HepG2 (cell line): ENCODE results near the gene ZCCHC24. TPM values are rescaled to one million over a fixed set of nuclear protein-coding genes. Genes with fewer than 3 reads are reported as not detected.
A peak's percentile ranks its signal among the peaks of the same experiment; 100 is the strongest.

Experiments
- ATAC-seq: fragments of 200-7000 bp; cut with Tn5 transposase; 3 replicates; pipeline ENCODE4 v1.9.1; 2020; ENCODE audit warnings: mild to moderate bottlenecking, moderate library complexity
- BruUV-seq: library from RNA; stranded (reverse); fragments of 400-500 nt; replicated peaks from 2 replicates; lab custom pipeline; 2021; lab: Mats Ljungman, UMichigan
- CTCF ChIA-PET: fragments of 300-600 bp; formaldehyde crosslinking; extraction: SDS; loops from one replicate; lab custom pipeline; 2021; ENCODE audit warnings: low total read pairs, inconsistent platforms, low intra/inter-chr PET ratio; lab: Yijun Ruan, JAX
- POLR2A ChIA-PET: fragments of 350-600 bp; sonication (Branson Sonifier 250); formaldehyde crosslinking; loops from one replicate; lab custom pipeline; 2020; ENCODE audit warnings: antibody characterized with exemption, inconsistent platforms; lab: Yijun Ruan, JAX
- DNase-seq: peaks from one replicate; pipeline ENCODE4 v3.0.0-alpha.2; 2015; ENCODE audit warnings: low spot score
- FAIRE-seq: peaks from 3 replicates; lab custom pipeline; 2011; peaks lifted over from hg19 to GRCh38; lab: Jason Lieb, UNC
- H2AFZ ChIP-seq: one replicate; pipeline ENCODE4 v1.6.1; 2011; ENCODE audit warnings: low read length, inconsistent platforms
- H3K27ac ChIP-seq: fragments of 300-600 bp; 3 replicates; pipeline ENCODE4 v1.8.0; 2011; ENCODE audit warnings: mixed run types, mild to moderate bottlenecking, mixed read lengths, low read length, inconsistent platforms; ENCODE audit not compliant: insufficient read depth; ENCODE audit errors: extremely low read length
- H3K27me3 ChIP-seq, 2 experiments: fragments of 200-600 bp in 1 of 2; 2 replicates in 1 of 2; 3 replicates in 1 of 2; pipeline versions ENCODE4 v1.6.0 to v1.8.0; 2011; ENCODE audit warnings: low read length in 2 of 2, mild to moderate bottlenecking in 2 of 2, moderate library complexity in 2 of 2, inconsistent platforms in 1 of 2; ENCODE audit not compliant: insufficient read depth in 2 of 2, control insufficient read depth in 1 of 2
- H3K36me3 ChIP-seq, 2 experiments: fragments of 200-600 bp in 1 of 2; replicated peaks in 1 of 2; 2 replicates in 1 of 2; 3 replicates in 1 of 2; pipeline versions ENCODE4 v1.5.1 to v1.8.0; 2011; ENCODE audit warnings: low read length in 2 of 2, inconsistent platforms in 1 of 2; ENCODE audit not compliant: insufficient read depth in 2 of 2, control insufficient read depth in 1 of 2
- H3K4me1 ChIP-seq: 2 replicates; pipeline ENCODE4 v1.5.1; 2012; ENCODE audit warnings: low read length, inconsistent platforms; ENCODE audit not compliant: insufficient read depth
- H3K4me2 ChIP-seq: 2 replicates; pipeline ENCODE4 v1.6.0; 2011; ENCODE audit warnings: low read depth, low read length, inconsistent platforms
- H3K4me3 ChIP-seq, 3 experiments: fragments of 200-600 bp in 1 of 3; sonication (generic), shearing (Covaris generic) in 1 of 3; replicated peaks in 1 of 3; 2 replicates each; pipeline ENCODE4 v1.5.1; 2011 to 2016; ENCODE audit warnings: low read length in 3 of 3, inconsistent platforms in 2 of 3, low read depth in 2 of 3, mild to moderate bottlenecking in 2 of 3, control low read depth in 1 of 3, mixed read lengths in 1 of 3; ENCODE audit not compliant: insufficient read depth in 1 of 3
- H3K79me2 ChIP-seq: one replicate; pipeline ENCODE4 v1.6.1; 2011; ENCODE audit warnings: low read length, inconsistent platforms; ENCODE audit not compliant: insufficient read depth
- H3K9ac ChIP-seq: 2 replicates; pipeline ENCODE4 v1.6.0; 2011; ENCODE audit warnings: mild to moderate bottlenecking, low read depth, low read length, inconsistent platforms; ENCODE audit not compliant: insufficient read depth
- H3K9me3 ChIP-seq: 2 replicates; pipeline ENCODE4 v1.5.1; 2012; ENCODE audit warnings: mild to moderate bottlenecking, low read length
- H4K20me1 ChIP-seq: 2 replicates; pipeline ENCODE4 v1.6.0; 2011; ENCODE audit warnings: inconsistent platforms, mild to moderate bottlenecking, low read length, moderate library complexity; ENCODE audit not compliant: insufficient read depth
- AKAP8 ChIP-seq: sonication (generic); formaldehyde crosslinking; IDR thresholded peaks from 2 replicates; pipeline ENCODE4 v1.5.1; 2020; ENCODE audit warnings: mild to moderate bottlenecking, missing genetic modification reagents
- ASH2L ChIP-seq: fragments of 300-600, 200-600 bp; sonication (generic); IDR thresholded peaks from 2 replicates; pipeline ENCODE4 v1.7.0; 2017; ENCODE audit warnings: low read depth, mild to moderate bottlenecking, moderate library complexity, mixed read lengths, low read length; ENCODE audit not compliant: insufficient read length
- CEBPG ChIP-seq: IDR thresholded peaks from 2 replicates; pipeline ENCODE4 v1.6.1; 2016
- FLYWCH1 ChIP-seq: sonication (generic); formaldehyde crosslinking; IDR thresholded peaks from 2 replicates; pipeline ENCODE4 v1.8.1; 2023; ENCODE audit warnings: mild to moderate bottlenecking, missing genetic modification reagents
- KMT2B ChIP-seq: IDR thresholded peaks from 2 replicates; pipeline ENCODE4 v1.6.1; 2016; ENCODE audit warnings: missing genetic modification reagents, missing compliant biosample characterization
- MAFK ChIP-seq, 2 experiments: IDR thresholded peaks in 1 of 2; conservative IDR thresholded peaks in 1 of 2; 2 replicates each; pipeline ENCODE4 v1.6.1; 2011; ENCODE audit warnings: improper control_type of control experiment in 2 of 2, low read length in 2 of 2
- MTA3 ChIP-seq: sonication (generic); formaldehyde crosslinking; IDR thresholded peaks from 2 replicates; pipeline ENCODE4 v1.4.0; 2020; ENCODE audit warnings: missing genetic modification reagents
- NKX3-1 ChIP-seq: sonication (generic); formaldehyde crosslinking; IDR thresholded peaks from 2 replicates; pipeline ENCODE4 v1.5.0; 2020; ENCODE audit warnings: missing genetic modification reagents
- PAF1 ChIP-seq: IDR thresholded peaks from 2 replicates; pipeline ENCODE4 v1.6.1; 2016; ENCODE audit warnings: missing genetic modification reagents, missing compliant biosample characterization
- RBAK ChIP-seq: sonication (generic); formaldehyde crosslinking; IDR thresholded peaks from 2 replicates; pipeline ENCODE4 v1.5.1; 2020; ENCODE audit warnings: mild to moderate bottlenecking, missing genetic modification reagents
- SALL2 ChIP-seq: sonication (generic); formaldehyde crosslinking; IDR thresholded peaks from 2 replicates; pipeline ENCODE4 v1.8.1; 2023; ENCODE audit warnings: mild to moderate bottlenecking, missing genetic modification reagents, inconsistent platforms
- SMC3 ChIP-seq: IDR thresholded peaks from 2 replicates; pipeline ENCODE4 v1.6.1; 2011; ENCODE audit warnings: low read length, improper control_type of control experiment
- ZFP36L2 ChIP-seq: sonication (generic); formaldehyde crosslinking; IDR thresholded peaks from 2 replicates; pipeline ENCODE4 v1.4.0; 2020; ENCODE audit warnings: missing genetic modification reagents
- ZMAT3 ChIP-seq: sonication (generic); formaldehyde crosslinking; conservative IDR thresholded peaks from 2 replicates; pipeline ENCODE4 v1.7.0; 2021; ENCODE audit warnings: missing genetic modification reagents
- ZNF251 ChIP-seq: sonication (generic); formaldehyde crosslinking; IDR thresholded peaks from 2 replicates; pipeline ENCODE4 v1.9.0; 2021; ENCODE audit warnings: mild to moderate bottlenecking, missing genetic modification reagents
- ZNF264 ChIP-seq: sonication (generic); formaldehyde crosslinking; IDR thresholded peaks from 2 replicates; pipeline ENCODE4 v1.4.0; 2020; ENCODE audit warnings: missing genetic modification reagents
- ZNF317 ChIP-seq: sonication (generic); formaldehyde crosslinking; IDR thresholded peaks from 2 replicates; pipeline ENCODE4 v1.5.0; 2020; ENCODE audit warnings: mild to moderate bottlenecking, missing genetic modification reagents
- ZNF430 ChIP-seq: sonication (generic); formaldehyde crosslinking; IDR thresholded peaks from 2 replicates; pipeline ENCODE4 v1.9.0; 2021; ENCODE audit warnings: mild to moderate bottlenecking, missing genetic modification reagents
- ZNF546 ChIP-seq: sonication (generic); formaldehyde crosslinking; conservative IDR thresholded peaks from 2 replicates; pipeline ENCODE4 v1.8.1; 2023; ENCODE audit warnings: mild to moderate bottlenecking, missing genetic modification reagents
- ZNF879 ChIP-seq: sonication (generic); formaldehyde crosslinking; IDR thresholded peaks from 2 replicates; pipeline ENCODE4 v1.8.1; 2023; ENCODE audit warnings: missing genetic modification reagents
- WGBS: methylation state at CpG from one replicate; pipeline ENCODE4 v1.1.6; 2017; ENCODE audit warnings: low lambda C conversion rate; 5-methylcytosine and 5-hydroxymethylcytosine counted together
- in situ Hi-C: cut with HindIII; loops from 2 replicates; pipeline ENCODE4 v1.10.0; 2017; ENCODE audit warnings: low pct_unique_long_range_greater_than_20kb; ENCODE audit not compliant: extremely low pct_ligation_motif_present
- intact Hi-C: fragments of 100-400 bp; cut with micrococcal nuclease; formaldehyde crosslinking; loops from one replicate; pipeline ENCODE4 v1.10.0; 2022; ENCODE audit not compliant: unreplicated experiment
- polyA plus RNA-seq, 8 experiments: library from polyadenylated mRNA; depleted of rRNA in 3 of 8; stranded (reverse) in 7 of 8; unstranded in 1 of 8; fragments of >200 nt; fragmentation: Illumina TruSeq in 4 of 8; extraction: Trizol in 4 of 8; gene quantifications; 2 replicates each; pipeline versions ENCODE4 v1.2.1 to v1.2.3, GENCODE V29; 2011 to 2016; ENCODE audit warnings: low read depth in 4 of 8, missing spikeins in 1 of 8, mixed read lengths in 1 of 8; ENCODE audit not compliant: insufficient read depth in 1 of 8
- total RNA-seq, 5 experiments: library from RNA; depleted of rRNA; stranded (reverse); fragments of >200 nt; fragmentation: Illumina TruSeq; extraction: Trizol; gene quantifications; 2 replicates each; pipeline ENCODE4 v1.2.3, GENCODE V29; 2016; ENCODE audit warnings: low read depth in 1 of 5
- TF ChIP-seq, protein P1 (sequence below): sonication (generic); formaldehyde crosslinking; IDR thresholded peaks from 2 replicates; pipeline ENCODE4 v1.5.0; 2020; ENCODE audit warnings: mild to moderate bottlenecking, missing genetic modification reagents
- TF ChIP-seq, protein P2 (sequence below): sonication (generic); formaldehyde crosslinking; IDR thresholded peaks from 2 replicates; pipeline ENCODE4 v1.5.1; 2020; ENCODE audit warnings: mild to moderate bottlenecking, missing genetic modification reagents, borderline replicate concordance
- TF ChIP-seq, protein P3 (sequence below): IDR thresholded peaks from 2 replicates; pipeline ENCODE4 v1.6.1; 2016; ENCODE audit warnings: missing biosample characterization, missing genetic modification reagents, low read depth

The ZCCHC24 gene
- total and polyA plus RNA-seq, 2 of the 13 experiments (the other 11 are each of a cell fraction or from before 2014, with no cell fraction given): 3.1 to 7.9 TPM

DNA sequence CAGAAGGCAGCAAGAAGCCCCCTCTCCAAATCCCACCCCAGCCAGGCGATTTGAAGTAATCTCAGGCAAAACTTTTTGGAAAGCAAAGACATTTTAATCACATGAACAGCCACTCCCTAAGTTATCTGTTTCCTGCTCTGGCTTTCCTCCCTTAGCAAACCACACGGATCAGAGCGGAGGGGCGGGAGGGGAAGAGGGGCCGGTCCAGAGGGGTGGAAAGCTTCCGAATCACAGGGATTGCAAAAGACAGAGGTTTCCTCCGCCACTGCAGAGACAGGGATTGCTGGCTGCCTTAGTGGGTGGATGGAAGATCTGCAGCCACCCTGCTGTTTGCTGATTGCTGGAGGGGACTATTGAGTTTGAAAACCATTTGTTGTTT is 41.2 kb downstream of the ZCCHC24 start:
- no peaks in the 10 kb centered on the region for H3K27me3 ChIP-seq
- peak; percentile 66 for DNase-seq
- FAIRE-seq: peak; percentile 86
- H3K9ac ChIP-seq: peak overlapping the region; percentile 57
- H3K36me3 ChIP-seq: no peaks in the 10 kb centered on the region
- 12% methylated on average over 6 of the region's 7 CpGs for WGBS
- H3K4me3 ChIP-seq: peak overlapping the region; percentile 39 to 65 (median 48); a peak in 4 of 6 replicates
- H4K20me1 ChIP-seq: no peaks in the 10 kb centered on the region
- in situ Hi-C loops (no loop called here), intact Hi-C loops (loop anchor here (5.0 kb wide), 1 partner anchor 43 kb away; the partner anchor contains the start of gene ZCCHC24)
- no peak overlapping the region for H2AFZ ChIP-seq
- H3K9me3 ChIP-seq: no peaks in the 10 kb centered on the region
- H3K79me2 ChIP-seq: no peaks in the 10 kb centered on the region
- H3K4me1 ChIP-seq: peaks cover 83% of the 10 kb centered on the region
- H3K4me2 ChIP-seq: peak overlapping the region; percentile 84
- CTCF ChIA-PET: no interaction called here
- H3K27ac ChIP-seq: peak overlapping the region; percentile 27
- no peak for TF ChIP-seq AKAP8
- no peak for TF ChIP-seq ZNF251 (CRISPR knock-in tag)
- no peak for TF ChIP-seq ZNF546 (CRISPR knock-in tag)
- 0 out of 2 replicates have a peak, but pooled peaks have one; percentile 3 for TF ChIP-seq ZNF430
- TF ChIP-seq, protein P1, sequence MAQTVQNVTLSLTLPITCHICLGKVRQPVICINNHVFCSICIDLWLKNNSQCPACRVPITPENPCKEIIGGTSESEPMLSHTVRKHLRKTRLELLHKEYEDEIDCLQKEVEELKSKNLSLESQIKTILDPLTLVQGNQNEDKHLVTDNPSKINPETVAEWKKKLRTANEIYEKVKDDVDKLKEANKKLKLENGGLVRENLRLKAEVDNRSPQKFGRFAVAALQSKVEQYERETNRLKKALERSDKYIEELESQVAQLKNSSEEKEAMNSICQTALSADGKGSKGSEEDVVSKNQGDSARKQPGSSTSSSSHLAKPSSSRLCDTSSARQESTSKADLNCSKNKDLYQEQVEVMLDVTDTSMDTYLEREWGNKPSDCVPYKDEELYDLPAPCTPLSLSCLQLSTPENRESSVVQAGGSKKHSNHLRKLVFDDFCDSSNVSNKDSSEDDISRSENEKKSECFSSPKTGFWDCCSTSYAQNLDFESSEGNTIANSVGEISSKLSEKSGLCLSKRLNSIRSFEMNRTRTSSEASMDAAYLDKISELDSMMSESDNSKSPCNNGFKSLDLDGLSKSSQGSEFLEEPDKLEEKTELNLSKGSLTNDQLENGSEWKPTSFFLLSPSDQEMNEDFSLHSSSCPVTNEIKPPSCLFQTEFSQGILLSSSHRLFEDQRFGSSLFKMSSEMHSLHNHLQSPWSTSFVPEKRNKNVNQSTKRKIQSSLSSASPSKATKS (CRISPR knock-in tag): no peak
- TF ChIP-seq MAFK (conservative IDR thresholded peaks at IDR 0.05 in 1 of 2, IDR thresholded peaks at IDR 0.05 in 1 of 2; ENCODE audit: low read length in 2 of 2): no peak
- peak; percentile 25; the same call in 1 of the 2 replicates for TF ChIP-seq CEBPG
- TF ChIP-seq NKX3-1: no peak
- TF ChIP-seq FLYWCH1 (CRISPR knock-in tag): no peak
- no peak for TF ChIP-seq ZMAT3
- no peak for TF ChIP-seq PAF1 (CRISPR knock-in tag)
- TF ChIP-seq ZNF264 (CRISPR knock-in tag): no peak
- TF ChIP-seq, protein P2, sequence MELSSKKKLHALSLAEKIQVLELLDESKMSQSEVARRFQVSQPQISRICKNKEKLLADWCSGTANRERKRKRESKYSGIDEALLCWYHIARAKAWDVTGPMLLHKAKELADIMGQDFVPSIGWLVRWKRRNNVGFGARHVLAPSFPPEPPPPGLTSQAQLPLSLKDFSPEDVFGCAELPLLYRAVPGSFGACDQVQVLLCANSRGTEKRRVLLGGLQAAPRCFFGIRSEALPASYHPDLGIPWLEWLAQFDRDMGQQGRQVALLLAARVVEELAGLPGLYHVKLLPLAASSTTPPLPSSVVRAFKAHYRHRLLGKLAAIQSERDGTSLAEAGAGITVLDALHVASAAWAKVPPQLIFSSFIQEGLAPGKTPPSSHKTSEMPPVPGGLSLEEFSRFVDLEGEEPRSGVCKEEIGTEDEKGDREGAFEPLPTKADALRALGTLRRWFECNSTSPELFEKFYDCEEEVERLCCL (CRISPR knock-in tag): no peak
- TF ChIP-seq, protein P3, sequence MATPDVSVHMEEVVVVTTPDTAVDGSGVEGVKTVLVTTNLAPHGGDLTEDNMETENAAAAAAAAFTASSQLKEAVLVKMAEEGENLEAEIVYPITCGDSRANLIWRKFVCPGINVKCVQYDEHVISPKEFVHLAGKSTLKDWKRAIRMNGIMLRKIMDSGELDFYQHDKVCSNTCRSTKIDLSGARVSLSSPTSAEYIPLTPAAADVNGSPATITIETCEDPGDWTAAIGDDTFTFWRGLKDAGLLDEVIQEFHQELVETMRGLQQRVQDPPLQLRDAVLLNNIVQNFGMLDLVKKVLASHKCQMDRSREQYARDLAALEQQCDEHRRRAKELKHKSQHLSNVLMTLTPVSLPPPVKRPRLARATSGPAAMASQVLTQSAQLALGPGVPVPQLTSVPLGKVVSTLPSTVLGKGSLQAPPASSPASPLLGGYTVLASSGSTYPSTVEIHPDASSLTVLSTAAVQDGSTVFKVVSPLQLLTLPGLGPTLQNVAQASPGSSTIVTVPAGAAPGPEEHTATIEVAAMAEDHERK (CRISPR knock-in tag): no peak
- no peak for TF ChIP-seq KMT2B
- TF ChIP-seq ZNF879 (CRISPR knock-in tag): no peak
- no peak for TF ChIP-seq SALL2 (CRISPR knock-in tag)
- TF ChIP-seq ZNF317 (CRISPR knock-in tag): peak; percentile 56; the same call in 1 of the 2 replicates
- TF ChIP-seq SMC3: no peak
- TF ChIP-seq ASH2L: peak; percentile 16
- no peak for TF ChIP-seq RBAK (CRISPR knock-in tag)
- TF ChIP-seq ZFP36L2 (CRISPR knock-in tag): no peak
- no peak for TF ChIP-seq MTA3 (CRISPR knock-in tag)
- TF ChIP-seq, all 625 proteins: peak for 4
- no TSS peak for BruUV-seq
- POLR2A ChIA-PET: interaction anchor here (1.3 kb wide), 1 partner anchor 27 kb away, joined by 3 read pairs; no protein-coding TSS in a partner anchor
- peak; percentile 37 for ATAC-seq
